HepG2 (cell line): ENCODE measurements around the gene MYL6B. TPM values are rescaled to one million over a fixed set of nuclear protein-coding genes. Genes with fewer than 3 reads are reported as not detected.

Experiments used
- ATAC-seq: fragments of 200-7000 bp; cut with Tn5 transposase; 3 replicates; pipeline ENCODE4 v1.9.1; 2020; ENCODE audit warnings: mild to moderate bottlenecking, moderate library complexity
- BruUV-seq: library from RNA; stranded (reverse); fragments of 400-500 nt; replicated peaks from 2 replicates; lab custom pipeline; 2021; lab: Mats Ljungman, UMichigan
- CTCF ChIA-PET: fragments of 300-600 bp; formaldehyde crosslinking; extraction: SDS; loops from one replicate; lab custom pipeline; 2021; ENCODE audit warnings: low total read pairs, inconsistent platforms, low intra/inter-chr PET ratio; lab: Yijun Ruan, JAX
- POLR2A ChIA-PET: fragments of 350-600 bp; sonication (Branson Sonifier 250); formaldehyde crosslinking; loops from one replicate; lab custom pipeline; 2020; ENCODE audit warnings: antibody characterized with exemption, inconsistent platforms; lab: Yijun Ruan, JAX
- DNase-seq: peaks from one replicate; pipeline ENCODE4 v3.0.0-alpha.2; 2015; ENCODE audit warnings: low spot score
- FAIRE-seq: peaks from 3 replicates; lab custom pipeline; 2011; peaks lifted over from hg19 to GRCh38; lab: Jason Lieb, UNC
- H2AFZ ChIP-seq: one replicate; pipeline ENCODE4 v1.6.1; 2011; ENCODE audit warnings: low read length, inconsistent platforms
- H3K27ac ChIP-seq: fragments of 300-600 bp; 3 replicates; pipeline ENCODE4 v1.8.0; 2011; ENCODE audit warnings: mixed run types, mild to moderate bottlenecking, mixed read lengths, low read length, inconsistent platforms; ENCODE audit not compliant: insufficient read depth; ENCODE audit errors: extremely low read length
- H3K27me3 ChIP-seq, 2 experiments: fragments of 200-600 bp in 1 of 2; 2 replicates in 1 of 2; 3 replicates in 1 of 2; pipeline versions ENCODE4 v1.6.0 to v1.8.0; 2011; ENCODE audit warnings: low read length in 2 of 2, mild to moderate bottlenecking in 2 of 2, moderate library complexity in 2 of 2, inconsistent platforms in 1 of 2; ENCODE audit not compliant: insufficient read depth in 2 of 2, control insufficient read depth in 1 of 2
- H3K36me3 ChIP-seq, 2 experiments: fragments of 200-600 bp in 1 of 2; replicated peaks in 1 of 2; 2 replicates in 1 of 2; 3 replicates in 1 of 2; pipeline versions ENCODE4 v1.5.1 to v1.8.0; 2011; ENCODE audit warnings: low read length in 2 of 2, inconsistent platforms in 1 of 2; ENCODE audit not compliant: insufficient read depth in 2 of 2, control insufficient read depth in 1 of 2
- H3K4me1 ChIP-seq: 2 replicates; pipeline ENCODE4 v1.5.1; 2012; ENCODE audit warnings: low read length, inconsistent platforms; ENCODE audit not compliant: insufficient read depth
- H3K4me2 ChIP-seq: 2 replicates; pipeline ENCODE4 v1.6.0; 2011; ENCODE audit warnings: low read depth, low read length, inconsistent platforms
- H3K4me3 ChIP-seq, 3 experiments: fragments of 200-600 bp in 1 of 3; sonication (generic), shearing (Covaris generic) in 1 of 3; replicated peaks in 1 of 3; 2 replicates each; pipeline ENCODE4 v1.5.1; 2011 to 2016; ENCODE audit warnings: low read length in 3 of 3, inconsistent platforms in 2 of 3, low read depth in 2 of 3, mild to moderate bottlenecking in 2 of 3, control low read depth in 1 of 3, mixed read lengths in 1 of 3; ENCODE audit not compliant: insufficient read depth in 1 of 3
- H3K79me2 ChIP-seq: one replicate; pipeline ENCODE4 v1.6.1; 2011; ENCODE audit warnings: low read length, inconsistent platforms; ENCODE audit not compliant: insufficient read depth
- H3K9ac ChIP-seq: 2 replicates; pipeline ENCODE4 v1.6.0; 2011; ENCODE audit warnings: mild to moderate bottlenecking, low read depth, low read length, inconsistent platforms; ENCODE audit not compliant: insufficient read depth
- H3K9me3 ChIP-seq: 2 replicates; pipeline ENCODE4 v1.5.1; 2012; ENCODE audit warnings: mild to moderate bottlenecking, low read length
- H4K20me1 ChIP-seq: 2 replicates; pipeline ENCODE4 v1.6.0; 2011; ENCODE audit warnings: inconsistent platforms, mild to moderate bottlenecking, low read length, moderate library complexity; ENCODE audit not compliant: insufficient read depth
- ATRX ChIP-seq: sonication (generic); formaldehyde crosslinking; IDR thresholded peaks from 2 replicates; pipeline ENCODE4 v1.4.0; 2020; ENCODE audit warnings: missing genetic modification reagents, borderline replicate concordance
- EZH2 ChIP-seq: conservative IDR thresholded peaks from 2 replicates; pipeline ENCODE4 v1.6.1; 2012; ENCODE audit warnings: mild to moderate bottlenecking, low read depth, low read length, moderate library complexity
- HMGXB4 ChIP-seq, 2 experiments: sonication (generic) in 1 of 2; formaldehyde crosslinking in 1 of 2; IDR thresholded peaks; 2 replicates each; pipeline versions ENCODE4 v1.4.0 to v1.6.1; 2018 to 2020; ENCODE audit warnings: missing genetic modification reagents in 2 of 2, borderline replicate concordance in 1 of 2, low read depth in 1 of 2, mild to moderate bottlenecking in 1 of 2, missing biosample characterization in 1 of 2
- HNRNPK ChIP-seq: fragments of 200-400 bp; formaldehyde crosslinking; IDR thresholded peaks from 2 replicates; pipeline ENCODE4 v1.6.1; 2018; ENCODE audit warnings: low read length, low read depth, moderate library complexity, mild to moderate bottlenecking; ENCODE audit not compliant: poor library complexity, severe bottlenecking
- MAFF ChIP-seq: IDR thresholded peaks from 2 replicates; pipeline ENCODE4 v1.6.1; 2011; ENCODE audit warnings: low read depth, low read length, improper control_type of control experiment
- MAFG ChIP-seq: sonication (generic); formaldehyde crosslinking; IDR thresholded peaks from 2 replicates; pipeline ENCODE4 v1.5.1; 2020; ENCODE audit warnings: mild to moderate bottlenecking, missing genetic modification reagents
- MAFK ChIP-seq, 2 experiments: IDR thresholded peaks in 1 of 2; conservative IDR thresholded peaks in 1 of 2; 2 replicates each; pipeline ENCODE4 v1.6.1; 2011; ENCODE audit warnings: improper control_type of control experiment in 2 of 2, low read length in 2 of 2
- SALL2 ChIP-seq: sonication (generic); formaldehyde crosslinking; IDR thresholded peaks from 2 replicates; pipeline ENCODE4 v1.8.1; 2023; ENCODE audit warnings: mild to moderate bottlenecking, missing genetic modification reagents, inconsistent platforms
- SNAPC2 ChIP-seq: sonication (generic); formaldehyde crosslinking; IDR thresholded peaks from 2 replicates; pipeline ENCODE4 v1.8.1; 2022; ENCODE audit warnings: mild to moderate bottlenecking, missing genetic modification reagents
- SYNCRIP ChIP-seq: fragments of 200-400 bp; formaldehyde crosslinking; IDR thresholded peaks from 2 replicates; pipeline ENCODE4 v1.6.1; 2018; ENCODE audit warnings: mild to moderate bottlenecking, low read depth, low read length; ENCODE audit not compliant: insufficient read depth
- UBTF ChIP-seq: sonication (generic); formaldehyde crosslinking; IDR thresholded peaks from 2 replicates; pipeline ENCODE4 v1.4.0; 2020; ENCODE audit warnings: mild to moderate bottlenecking, missing genetic modification reagents
- ZNF235 ChIP-seq: sonication (generic); formaldehyde crosslinking; IDR thresholded peaks from 2 replicates; pipeline ENCODE4 v1.8.1; 2023; ENCODE audit warnings: mild to moderate bottlenecking, missing genetic modification reagents, borderline replicate concordance
- ZNF552 ChIP-seq: sonication (generic); formaldehyde crosslinking; IDR thresholded peaks from 2 replicates; pipeline ENCODE4 v1.9.0; 2022; ENCODE audit warnings: missing genetic modification reagents, mild to moderate bottlenecking, borderline replicate concordance
- ZNF740 ChIP-seq: sonication (generic); formaldehyde crosslinking; IDR thresholded peaks from 2 replicates; pipeline ENCODE4 v1.4.0; 2020; ENCODE audit warnings: missing genetic modification reagents
- WGBS: methylation state at CpG from one replicate; pipeline ENCODE4 v1.1.6; 2017; ENCODE audit warnings: low lambda C conversion rate; 5-methylcytosine and 5-hydroxymethylcytosine counted together
- in situ Hi-C: cut with HindIII; loops from 2 replicates; pipeline ENCODE4 v1.10.0; 2017; ENCODE audit warnings: low pct_unique_long_range_greater_than_20kb; ENCODE audit not compliant: extremely low pct_ligation_motif_present
- intact Hi-C: fragments of 100-400 bp; cut with micrococcal nuclease; formaldehyde crosslinking; loops from one replicate; pipeline ENCODE4 v1.10.0; 2022; ENCODE audit not compliant: unreplicated experiment
- polyA plus RNA-seq, 8 experiments: library from polyadenylated mRNA; depleted of rRNA in 3 of 8; stranded (reverse) in 7 of 8; unstranded in 1 of 8; fragments of >200 nt; fragmentation: Illumina TruSeq in 4 of 8; extraction: Trizol in 4 of 8; gene quantifications; 2 replicates each; pipeline versions ENCODE4 v1.2.1 to v1.2.3, GENCODE V29; 2011 to 2016; ENCODE audit warnings: low read depth in 4 of 8, missing spikeins in 1 of 8, mixed read lengths in 1 of 8; ENCODE audit not compliant: insufficient read depth in 1 of 8
- total RNA-seq, 5 experiments: library from RNA; depleted of rRNA; stranded (reverse); fragments of >200 nt; fragmentation: Illumina TruSeq; extraction: Trizol; gene quantifications; 2 replicates each; pipeline ENCODE4 v1.2.3, GENCODE V29; 2016; ENCODE audit warnings: low read depth in 1 of 5

Gene MYL6B
- total and polyA plus RNA-seq, 2 of the 13 experiments (the other 11 are each of a cell fraction or from before 2014, with no cell fraction given), result 75.7 to 88.7 TPM

GRCh38 chr12:56169229-56169759 lies 16.9 kb downstream of the MYL6B start:
- POLR2A ChIA-PET, result no interaction called here
- in situ Hi-C loops, result no loop called here
- FAIRE-seq, result no peak

More at GRCh38 chr12:56169229-56169759, 16.9 kb downstream of the MYL6B start:
- Histone ChIP-seq H3K4me2 (no peak overlapping the region), H2AFZ (no peak overlapping the region), H4K20me1 (no peaks in the 10 kb centered on the region), H3K36me3 (peaks cover 28 to 75% of the 10 kb centered on the region in 2 experiments), H3K4me3 (no peak overlapping the region), H3K9me3 (no peaks in the 10 kb centered on the region), H3K27me3 (no peaks in the 10 kb centered on the region)
- ATAC-seq, result no peak
- DNase-seq, result no peak
- CTCF ChIA-PET, result no interaction called here
- TF ChIP-seq SYNCRIP (no peak), ZNF552 (CRISPR knock-in tag) (no peak), ZNF235 (CRISPR knock-in tag) (no peak), ATRX (CRISPR knock-in tag) (no peak), SALL2 (CRISPR knock-in tag) (no peak), UBTF (CRISPR knock-in tag) (no peak), HNRNPK (no peak), MAFF (peak; percentile 76), MAFK (conservative IDR thresholded peaks at IDR 0.05 in 1 of 2, IDR thresholded peaks at IDR 0.05 in 1 of 2; ENCODE audit: low read length in 2 of 2) (peak; percentile 75 to 83), EZH2 (no peak), MAFG (CRISPR knock-in tag) (no peak), SNAPC2 (no peak), ZNF740 (no peak), HMGXB4 (CRISPR knock-in tag; IDR thresholded peaks at IDR 0.05; ENCODE audit: borderline replicate concordance in 1 of 2, low read depth in 1 of 2) (no peak)
- TF ChIP-seq, all 625 proteins: peak for 2
- Histone ChIP-seq H3K4me1 (no peaks in the 10 kb centered on the region), H3K9ac (no peak overlapping the region), H3K79me2 (no peaks in the 10 kb centered on the region), H3K27ac (no peak overlapping the region)
- intact Hi-C loops, result no loop called here
- 95% methylated on average over 11 of the region's 11 CpGs for WGBS
- no TSS peak for BruUV-seq
